Astrocyte (in vitro differentiated cells and primary cell): ENCODE results near the gene UBE2Z. TPM values are rescaled to one million over a fixed set of nuclear protein-coding genes. Genes with fewer than 3 reads are reported as not detected.

Source experiments
- DNase-seq: peaks from one replicate; pipeline ENCODE4 v3.0.0-alpha.2; 2010; ENCODE audit warnings: low read depth
- FAIRE-seq: peaks from 2 replicates; lab custom pipeline; 2011; peaks lifted over from hg19 to GRCh38; lab: Jason Lieb, UNC
- H2AFZ ChIP-seq: 2 replicates; pipeline ENCODE4 v1.6.0; 2012; ENCODE audit warnings: low read depth, low read length, inconsistent platforms
- H3K27ac ChIP-seq: 2 replicates; pipeline ENCODE4 v1.5.1; 2011; ENCODE audit warnings: low read depth, low read length, inconsistent platforms
- H3K27me3 ChIP-seq: 2 replicates; pipeline ENCODE4 v1.6.0; 2011; ENCODE audit warnings: low read length, inconsistent platforms; ENCODE audit not compliant: insufficient read depth
- H3K36me3 ChIP-seq: 2 replicates; pipeline ENCODE4 v1.5.1; 2011; ENCODE audit warnings: low read length, inconsistent platforms; ENCODE audit not compliant: insufficient read depth
- H3K4me1 ChIP-seq: 2 replicates; pipeline ENCODE4 v1.5.1; 2011; ENCODE audit warnings: low read length, inconsistent platforms; ENCODE audit not compliant: insufficient read depth
- H3K4me2 ChIP-seq: 2 replicates; pipeline ENCODE4 v1.6.0; 2012; ENCODE audit warnings: low read length, inconsistent platforms
- H3K4me3 ChIP-seq: 2 replicates; pipeline ENCODE4 v1.5.1; 2011; ENCODE audit warnings: low read depth, mild to moderate bottlenecking, low read length, inconsistent platforms; ENCODE audit not compliant: insufficient read depth
- H3K79me2 ChIP-seq: 2 replicates; pipeline ENCODE4 v1.6.0; 2012; ENCODE audit warnings: mild to moderate bottlenecking, low read length, inconsistent platforms; ENCODE audit not compliant: insufficient read depth
- H3K9ac ChIP-seq: 2 replicates; pipeline ENCODE4 v1.6.0; 2012; ENCODE audit warnings: mild to moderate bottlenecking, low read length, inconsistent platforms
- H3K9me3 ChIP-seq: 2 replicates; pipeline ENCODE4 v1.5.1; 2012; ENCODE audit warnings: low read depth, mild to moderate bottlenecking, low read length, inconsistent platforms; ENCODE audit not compliant: insufficient read depth
- H4K20me1 ChIP-seq: 2 replicates; pipeline ENCODE4 v1.6.0; 2012; ENCODE audit warnings: low read length, inconsistent platforms; ENCODE audit not compliant: insufficient read depth
- H3K27ac Mint-ChIP-seq: one replicate; pipeline ENCODE4 v1.8.0; 2021; ENCODE audit warnings: mild to moderate bottlenecking, mixed read lengths; ENCODE audit not compliant: unreplicated experiment
- H3K27me3 Mint-ChIP-seq: one replicate; pipeline ENCODE4 v1.8.0; 2021; ENCODE audit warnings: low read depth, mixed read lengths; ENCODE audit not compliant: unreplicated experiment
- H3K36me3 Mint-ChIP-seq: one replicate; pipeline ENCODE4 v1.8.0; 2021; ENCODE audit warnings: low read depth, mixed read lengths; ENCODE audit not compliant: unreplicated experiment
- H3K4me1 Mint-ChIP-seq: one replicate; pipeline ENCODE4 v1.8.0; 2021; ENCODE audit warnings: low read depth, mixed read lengths; ENCODE audit not compliant: unreplicated experiment
- H3K4me3 Mint-ChIP-seq: one replicate; pipeline ENCODE4 v1.8.0; 2021; ENCODE audit warnings: mild to moderate bottlenecking, moderate library complexity, mixed read lengths; ENCODE audit not compliant: unreplicated experiment
- H3K9me3 Mint-ChIP-seq: one replicate; pipeline ENCODE4 v1.8.0; 2021; ENCODE audit warnings: mild to moderate bottlenecking, mixed read lengths; ENCODE audit not compliant: unreplicated experiment
- EZH2 ChIP-seq: IDR thresholded peaks from 2 replicates; pipeline ENCODE4 v1.6.1; 2012; ENCODE audit warnings: mild to moderate bottlenecking, low read length, inconsistent platforms; ENCODE audit not compliant: insufficient read depth
- total RNA-seq: library from RNA; stranded (reverse); gene quantifications from 2 replicates; pipeline ENCODE4 v1.2.1, GENCODE V29; 2021
- TF ChIP-seq, protein P1 (sequence below): IDR thresholded peaks from 2 replicates; pipeline ENCODE4 v1.5.1; 2011; ENCODE audit warnings: low read depth, mild to moderate bottlenecking, inconsistent platforms, low read length, moderate library complexity; ENCODE audit not compliant: insufficient read depth

The UBE2Z gene
- total RNA-seq, 1 donor from 2014 or later = 103 TPM

DNA sequence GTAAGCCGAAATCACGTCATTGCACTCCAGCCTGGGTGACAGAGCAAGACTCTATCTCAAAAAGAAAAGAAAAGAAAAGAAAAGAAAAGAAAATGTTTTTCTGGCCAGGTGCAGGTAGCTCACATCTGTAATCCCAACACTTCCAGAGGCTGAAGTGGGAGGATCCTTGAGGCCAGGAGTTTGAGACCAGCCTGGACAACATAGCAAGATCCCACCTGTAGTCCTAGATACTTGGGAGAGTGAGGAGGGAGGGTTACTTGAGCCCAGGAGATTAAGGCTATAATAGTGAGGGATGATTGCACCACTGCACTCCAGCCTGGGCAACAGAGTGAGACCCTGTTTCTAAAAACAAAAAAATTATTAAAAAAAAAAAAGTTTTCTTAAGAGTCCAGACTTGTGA, 18.1 kb upstream of the UBE2Z start:
- DNase-seq = no peak
- Histone ChIP-seq H3K9ac (no peak overlapping the region), H3K36me3 (peaks cover 7% of the 10 kb centered on the region), H3K27ac (no peak overlapping the region), H3K9me3 (no peaks in the 10 kb centered on the region), H3K4me3 (no peak overlapping the region), H3K4me2 (no peak overlapping the region), H3K4me1 (peaks cover 5% of the 10 kb centered on the region), H3K79me2 (peaks cover 25% of the 10 kb centered on the region), H2AFZ (no peak overlapping the region), H3K27me3 (no peaks in the 10 kb centered on the region), H4K20me1 (peaks cover 4% of the 10 kb centered on the region)
- H3K9me3 Mint-ChIP-seq = no peaks in the 10 kb centered on the region
- no peak overlapping the region for H3K4me3 Mint-ChIP-seq
- FAIRE-seq = no peak
- H3K36me3 Mint-ChIP-seq = no peaks in the 10 kb centered on the region
- no peak overlapping the region for H3K27ac Mint-ChIP-seq
- H3K27me3 Mint-ChIP-seq = no peaks in the 10 kb centered on the region
- TF ChIP-seq EZH2 = no peak
- TF ChIP-seq, protein P1, sequence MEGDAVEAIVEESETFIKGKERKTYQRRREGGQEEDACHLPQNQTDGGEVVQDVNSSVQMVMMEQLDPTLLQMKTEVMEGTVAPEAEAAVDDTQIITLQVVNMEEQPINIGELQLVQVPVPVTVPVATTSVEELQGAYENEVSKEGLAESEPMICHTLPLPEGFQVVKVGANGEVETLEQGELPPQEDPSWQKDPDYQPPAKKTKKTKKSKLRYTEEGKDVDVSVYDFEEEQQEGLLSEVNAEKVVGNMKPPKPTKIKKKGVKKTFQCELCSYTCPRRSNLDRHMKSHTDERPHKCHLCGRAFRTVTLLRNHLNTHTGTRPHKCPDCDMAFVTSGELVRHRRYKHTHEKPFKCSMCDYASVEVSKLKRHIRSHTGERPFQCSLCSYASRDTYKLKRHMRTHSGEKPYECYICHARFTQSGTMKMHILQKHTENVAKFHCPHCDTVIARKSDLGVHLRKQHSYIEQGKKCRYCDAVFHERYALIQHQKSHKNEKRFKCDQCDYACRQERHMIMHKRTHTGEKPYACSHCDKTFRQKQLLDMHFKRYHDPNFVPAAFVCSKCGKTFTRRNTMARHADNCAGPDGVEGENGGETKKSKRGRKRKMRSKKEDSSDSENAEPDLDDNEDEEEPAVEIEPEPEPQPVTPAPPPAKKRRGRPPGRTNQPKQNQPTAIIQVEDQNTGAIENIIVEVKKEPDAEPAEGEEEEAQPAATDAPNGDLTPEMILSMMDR = no peak
- peaks cover 3% of the 10 kb centered on the region for H3K4me1 Mint-ChIP-seq

DNA sequence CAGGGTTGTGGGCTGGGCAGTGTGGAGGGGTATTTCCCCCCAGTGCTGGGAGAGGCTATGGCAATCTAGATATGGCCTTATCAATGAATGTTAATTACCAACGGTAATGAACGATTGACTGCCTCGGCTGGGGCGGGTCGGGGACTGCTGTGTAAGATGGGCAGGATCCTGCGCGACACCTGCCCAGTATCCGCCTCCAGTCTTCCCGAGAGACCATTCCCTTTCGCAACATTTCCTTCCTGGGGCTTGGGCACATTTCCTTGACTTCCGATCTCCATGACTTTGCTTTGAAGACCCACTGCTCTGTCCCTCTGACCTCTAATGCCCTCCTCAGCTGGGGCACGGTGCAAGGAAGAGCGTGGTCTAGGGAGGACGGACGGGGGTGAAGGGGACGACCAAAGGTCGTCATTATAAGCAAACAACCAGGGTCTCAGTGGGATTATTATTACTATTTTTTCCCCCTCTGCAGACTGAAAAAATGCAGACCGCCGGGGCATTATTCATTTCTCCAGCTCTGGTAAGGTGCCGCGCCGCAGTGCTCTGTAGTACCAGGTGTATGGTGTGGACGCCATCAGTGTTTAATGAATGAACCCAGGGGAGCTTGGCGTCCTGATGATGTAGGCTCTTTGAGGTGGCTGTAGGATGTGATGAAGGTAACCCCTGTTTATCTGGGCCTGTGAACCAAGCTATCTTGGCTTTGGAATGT, 15.1 kb upstream of the UBE2Z start:
- DNase-seq = no peak
- Histone ChIP-seq H3K4me1 (peaks cover 5% of the 10 kb centered on the region), H2AFZ (peak overlapping the region; percentile 58), H3K27ac (peak overlapping the region; percentile 78), H4K20me1 (peaks cover 8% of the 10 kb centered on the region), H3K4me2 (peak overlapping the region; percentile 92), H3K79me2 (peaks cover 29% of the 10 kb centered on the region), H3K27me3 (no peaks in the 10 kb centered on the region), H3K4me3 (peak overlapping the region; percentile 82), H3K9ac (peak overlapping the region; percentile 91), H3K36me3 (peaks cover 21% of the 10 kb centered on the region), H3K9me3 (no peaks in the 10 kb centered on the region)
- Mint-ChIP-seq H3K4me3 (peak overlapping the region; percentile 99), H3K9me3 (no peaks in the 10 kb centered on the region), H3K36me3 (peaks cover 6% of the 10 kb centered on the region), H3K4me1 (peaks cover 4% of the 10 kb centered on the region), H3K27me3 (no peaks in the 10 kb centered on the region), H3K27ac (peak overlapping the region; percentile 84)
- FAIRE-seq = no peak
- no peak for TF ChIP-seq EZH2
- TF ChIP-seq, protein P1 = no peak
